Activated CD8-positive, alpha-beta T cell treated with anti-CD3 and anti-CD28 coated beads for 36 hours (primary cell): Measurements from ENCODE around the gene ELL. TPM values are rescaled to one million over a fixed set of nuclear protein-coding genes. Genes with fewer than 3 reads are reported as not detected.

Source experiments
- ATAC-seq: fragments of 200-7000 bp; cut with Tn5 transposase; one replicate; pipeline ENCODE4 v1.10.0; 2021; ENCODE audit warnings: mild to moderate bottlenecking, moderate library complexity
- CTCF ChIA-PET: fragments of 350-600 bp; sonication (Branson Sonifier 250); formaldehyde crosslinking; loops from one replicate; lab custom pipeline; 2021; ENCODE audit warnings: antibody characterized with exemption; lab: Charles Lee
- POLR2A ChIA-PET: fragments of 350-600 bp; sonication (Branson Sonifier 250); formaldehyde crosslinking; loops from one replicate; lab custom pipeline; 2021; ENCODE audit warnings: antibody characterized with exemption; lab: Charles Lee
- DNase-seq: peaks from one replicate; pipeline ENCODE4 v3.0.0-alpha.2; 2020
- H3K27ac Mint-ChIP-seq: one replicate; pipeline ENCODE4 v1.8.0; 2021; ENCODE audit warnings: mild to moderate bottlenecking, mixed read lengths
- H3K27me3 Mint-ChIP-seq: one replicate; pipeline ENCODE4 v1.8.0; 2021; ENCODE audit warnings: mixed read lengths
- H3K36me3 Mint-ChIP-seq: one replicate; pipeline ENCODE4 v1.8.0; 2021; ENCODE audit warnings: low read depth, mixed read lengths
- H3K4me1 Mint-ChIP-seq: one replicate; pipeline ENCODE4 v1.8.0; 2021; ENCODE audit warnings: low read depth, mixed read lengths
- H3K4me3 Mint-ChIP-seq: one replicate; pipeline ENCODE4 v1.8.0; 2021; ENCODE audit warnings: mild to moderate bottlenecking, moderate library complexity, mixed read lengths
- H3K9me3 Mint-ChIP-seq: one replicate; pipeline ENCODE4 v1.8.0; 2021; ENCODE audit warnings: mixed read lengths
- CTCF ChIP-seq: fragments of 200-600 bp; IDR thresholded peaks from one replicate; pipeline ENCODE4 v1.8.0; 2022; ENCODE audit warnings: antibody characterized with exemption, mild to moderate bottlenecking
- intact Hi-C: fragments of 100-400 bp; cut with micrococcal nuclease; formaldehyde crosslinking; loops from one replicate; pipeline ENCODE4 v1.10.0; 2022
- total RNA-seq, 2 experiments: library from RNA; stranded (reverse); gene quantifications; one replicate each; pipeline ENCODE4 v1.2.3, GENCODE V29; 2021

ELL gene
- total RNA-seq, 2 experiments from 2014 or later: 20.1 to 21.9 TPM

GRCh38 chr19:18539372-18539771, 17.5 kb upstream of the ELL start:
- no peaks in the 10 kb centered on the region for H3K9me3 Mint-ChIP-seq
- intact Hi-C loops: no loop called here
- DNase-seq: no peak
- CTCF ChIA-PET: interaction anchor here (1.6 kb wide), 1 partner anchor 20 kb away, joined by 4 read pairs; no protein-coding TSS in a partner anchor
- no peak for ATAC-seq
- no peak overlapping the region for H3K27ac Mint-ChIP-seq
- H3K36me3 Mint-ChIP-seq: peaks cover 44% of the 10 kb centered on the region
- no peaks in the 10 kb centered on the region for H3K27me3 Mint-ChIP-seq
- TF ChIP-seq CTCF: no peak
- peaks cover 16% of the 10 kb centered on the region for H3K4me1 Mint-ChIP-seq
- POLR2A ChIA-PET: interaction anchor here (1.2 kb wide), 1 partner anchor 33 kb away, joined by 4 read pairs; the partner anchor contains the start of gene UBA52
- H3K4me3 Mint-ChIP-seq: no peak overlapping the region

- POLR2A ChIA-PET: no interaction called here
- no peak for TF ChIP-seq CTCF
- Mint-ChIP-seq H3K9me3 (no peaks in the 10 kb centered on the region), H3K4me3 (no peak overlapping the region), H3K27me3 (no peaks in the 10 kb centered on the region), H3K27ac (no peak overlapping the region), H3K4me1 (peaks cover 11% of the 10 kb centered on the region), H3K36me3 (peaks cover 46% of the 10 kb centered on the region)
- CTCF ChIA-PET: interaction anchor here (1.6 kb wide), 1 partner anchor 18 kb away, joined by 4 read pairs; no protein-coding TSS in a partner anchor
- DNase-seq: no peak
- ATAC-seq: no peak
- intact Hi-C loops: no loop called here
These were observed 16.2 kb upstream of the ELL start for GRCh38 chr19:18538115-18538514.

- ATAC-seq (no peak), DNase-seq (no peak)
- ChIA-PET CTCF (interaction anchor here (1.6 kb wide), 1 partner anchor 18 kb away, joined by 4 read pairs; no protein-coding TSS in a partner anchor), POLR2A (no interaction called here)
- Mint-ChIP-seq H3K4me3 (no peak overlapping the region), H3K4me1 (peaks cover 9% of the 10 kb centered on the region), H3K27ac (no peak overlapping the region), H3K9me3 (no peaks in the 10 kb centered on the region), H3K36me3 (peaks cover 51% of the 10 kb centered on the region), H3K27me3 (no peaks in the 10 kb centered on the region)
- intact Hi-C loops: no loop called here
- no peak for TF ChIP-seq CTCF
These were observed 15.6 kb upstream of the ELL start for GRCh38 chr19:18537431-18537830.

GRCh38 chr19:18536475-18536874, 14.6 kb upstream of the ELL start:
- DNase-seq: no peak

More at GRCh38 chr19:18536475-18536874, 14.6 kb upstream of the ELL start:
- H3K9me3 Mint-ChIP-seq: no peaks in the 10 kb centered on the region
- no peak for ATAC-seq
- no peak for TF ChIP-seq CTCF
- intact Hi-C loops: no loop called here
- POLR2A ChIA-PET: interaction anchor here (0.9 kb wide), 1 partner anchor 19 kb away, joined by 3 read pairs; no protein-coding TSS in a partner anchor
- H3K4me3 Mint-ChIP-seq: no peak overlapping the region
- H3K36me3 Mint-ChIP-seq: peaks cover 53% of the 10 kb centered on the region
- peaks cover 5% of the 10 kb centered on the region for H3K4me1 Mint-ChIP-seq
- H3K27ac Mint-ChIP-seq: no peak overlapping the region
- CTCF ChIA-PET: interaction anchor here (1.2 kb wide), 1 partner anchor 17 kb away, joined by 5 read pairs; no protein-coding TSS in a partner anchor
- no peaks in the 10 kb centered on the region for H3K27me3 Mint-ChIP-seq
